GM18502 (cell line): ENCODE data around the gene TRIM22.
"Not testable (repeated sequence)": the region's sequence is repeated elsewhere in the genome, so short reads cannot be mapped to it uniquely, and the experiment has no call there.

Source experiments
- ATAC-seq: cut with Tn5 transposase; IDR thresholded peaks from one replicate; pipeline ENCODE4 v1.9.1; 2021; ENCODE audit warnings: mild to moderate bottlenecking; ENCODE audit not compliant: unreplicated experiment, poor library complexity

The TRIM22 gene, protein sequence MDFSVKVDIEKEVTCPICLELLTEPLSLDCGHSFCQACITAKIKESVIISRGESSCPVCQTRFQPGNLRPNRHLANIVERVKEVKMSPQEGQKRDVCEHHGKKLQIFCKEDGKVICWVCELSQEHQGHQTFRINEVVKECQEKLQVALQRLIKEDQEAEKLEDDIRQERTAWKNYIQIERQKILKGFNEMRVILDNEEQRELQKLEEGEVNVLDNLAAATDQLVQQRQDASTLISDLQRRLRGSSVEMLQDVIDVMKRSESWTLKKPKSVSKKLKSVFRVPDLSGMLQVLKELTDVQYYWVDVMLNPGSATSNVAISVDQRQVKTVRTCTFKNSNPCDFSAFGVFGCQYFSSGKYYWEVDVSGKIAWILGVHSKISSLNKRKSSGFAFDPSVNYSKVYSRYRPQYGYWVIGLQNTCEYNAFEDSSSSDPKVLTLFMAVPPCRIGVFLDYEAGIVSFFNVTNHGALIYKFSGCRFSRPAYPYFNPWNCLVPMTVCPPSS

DNA sequence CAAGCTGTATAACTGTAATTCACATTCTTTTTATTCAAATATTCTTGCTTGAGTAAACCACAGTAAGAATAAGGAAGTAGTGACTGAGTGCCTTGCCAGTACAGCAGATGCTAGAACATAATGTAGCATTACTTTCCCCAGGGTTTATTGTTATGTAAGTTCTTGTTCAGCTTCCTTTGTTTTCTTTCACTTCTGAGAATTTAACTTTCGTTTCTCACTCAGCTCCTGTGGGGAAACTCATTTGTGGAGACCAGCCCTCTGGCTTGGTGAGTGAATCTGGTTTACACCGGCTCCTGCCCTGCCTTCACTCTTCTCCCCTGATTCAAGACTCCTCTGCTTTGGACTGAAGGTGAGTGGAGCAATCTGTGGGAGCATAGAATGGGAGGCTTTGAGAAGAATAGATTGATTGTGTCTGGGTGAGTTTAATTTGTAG is at the start of gene TRIM22:
Gene TRIM22 (plus strand): TSS at position 240 of the 433 bp plus-strand sequence. CDS start 6,443 bp downstream, outside the sequence.
- ATAC-seq = peak; percentile 76

DNA sequence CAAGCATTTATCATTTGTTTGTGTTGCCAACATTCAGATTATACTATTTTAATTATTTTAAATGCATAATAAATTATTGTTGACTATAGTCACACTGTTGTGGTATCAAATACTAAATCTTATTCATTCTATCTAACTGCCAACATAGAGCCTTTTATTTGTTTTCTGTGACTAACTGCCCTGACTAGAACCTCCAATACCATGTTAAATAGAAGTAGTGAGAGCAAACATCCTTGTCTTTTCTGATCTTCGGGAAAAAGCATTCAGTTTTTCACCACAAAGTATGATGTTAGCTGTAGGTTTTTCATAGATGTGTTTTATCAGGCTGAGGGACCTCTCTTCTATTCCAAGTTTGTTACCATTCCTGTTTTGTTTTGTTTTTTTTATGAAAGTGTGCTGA is 49.6 kb upstream of the TRIM22 start:
- ATAC-seq = no peak

DNA sequence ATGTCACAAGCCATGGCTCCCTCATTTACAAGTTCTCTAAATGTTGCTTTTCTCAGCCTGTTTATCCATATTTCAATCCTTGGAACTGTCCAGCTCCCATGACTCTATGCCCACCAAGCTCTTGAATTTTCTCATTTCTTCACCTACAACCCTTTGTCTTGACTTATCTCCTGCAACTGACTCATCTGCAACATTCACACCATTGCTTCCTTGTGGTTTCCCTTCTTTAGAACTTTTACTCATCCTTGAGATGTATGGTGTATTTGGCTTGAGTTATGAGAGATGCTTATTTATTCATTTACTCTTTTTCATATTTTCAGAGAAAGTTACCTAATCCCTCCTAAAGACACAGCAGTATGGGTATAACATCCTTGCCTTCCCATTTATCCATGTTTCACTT is 46.0 kb upstream of the TRIM22 start:
- no peak for ATAC-seq

DNA sequence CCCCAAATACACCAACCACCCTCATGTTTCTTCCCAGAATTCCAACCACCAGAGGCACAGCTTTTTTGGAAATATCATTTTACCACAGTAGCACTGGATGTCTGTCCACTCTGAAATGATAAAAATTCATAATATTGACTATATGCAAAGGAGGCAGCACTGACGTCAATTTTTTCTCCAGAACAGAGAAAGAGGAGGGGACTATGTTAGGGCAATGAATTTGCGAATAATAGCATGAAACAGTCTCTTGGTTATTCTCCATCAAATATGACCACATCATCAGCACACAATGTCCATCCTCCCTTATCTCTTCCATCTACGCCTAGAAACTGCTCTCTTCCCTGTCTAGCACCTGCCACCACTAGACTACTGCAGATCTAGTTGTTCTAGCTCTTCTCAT is 43.5 kb upstream of the TRIM22 start:
- ATAC-seq = no peak

DNA sequence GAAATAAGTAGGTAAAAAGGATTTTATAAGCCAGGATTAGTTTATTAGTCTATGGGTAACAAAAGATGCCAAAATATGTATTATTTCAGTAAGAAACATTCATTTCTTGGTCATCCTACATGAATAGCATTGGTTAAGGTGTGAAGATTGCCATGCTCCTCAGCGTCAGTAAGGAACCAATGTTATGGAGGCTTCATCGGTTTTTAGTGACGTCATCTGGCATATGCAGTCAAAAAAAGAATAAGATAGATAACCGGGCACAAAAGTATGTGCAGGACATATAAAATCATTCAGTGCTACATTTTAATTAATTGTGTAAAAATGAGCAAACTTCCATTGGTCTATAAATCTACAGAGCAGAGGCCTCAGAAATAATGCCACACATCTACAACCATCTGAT is 34.1 kb upstream of the TRIM22 start:
- ATAC-seq = no peak

DNA sequence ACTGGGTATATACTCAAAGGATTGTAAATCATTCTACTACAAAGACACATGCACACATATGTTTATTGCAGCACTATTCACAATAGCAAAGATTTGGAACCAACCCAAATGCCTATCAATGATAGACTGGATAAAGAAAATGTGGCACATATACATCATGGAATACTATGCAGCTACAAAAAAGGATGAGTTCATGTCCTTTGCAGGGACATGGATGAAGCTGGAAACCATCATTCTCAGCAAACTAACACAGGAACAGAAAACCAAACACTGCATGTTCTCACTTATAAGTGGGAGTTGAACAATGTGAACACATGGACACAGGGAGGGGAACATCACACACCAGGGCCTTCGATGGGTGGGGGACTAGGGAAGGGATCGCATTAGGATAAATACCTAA is 32.6 kb upstream of the TRIM22 start:
- not testable (repeated sequence) for ATAC-seq

DNA sequence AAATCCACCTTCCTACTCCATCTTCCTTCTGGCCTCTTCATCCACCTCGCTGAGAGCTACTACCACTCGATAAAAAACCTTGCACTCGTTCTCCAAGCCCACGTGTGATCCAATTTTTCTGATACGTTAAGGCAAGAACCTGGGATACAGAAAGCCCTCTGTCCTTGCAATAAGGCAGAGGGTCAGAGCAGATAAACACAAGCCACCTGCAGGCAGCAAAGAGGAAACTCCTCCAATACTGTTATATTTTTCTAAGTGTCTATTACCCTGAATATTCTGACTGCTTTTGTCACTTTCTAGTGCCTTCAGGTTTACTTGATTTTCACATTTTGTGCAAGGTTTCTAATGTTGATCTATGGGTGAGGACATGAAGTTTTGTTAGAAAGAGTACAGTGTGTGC is 31.3 kb upstream of the TRIM22 start:
- ATAC-seq = no peak

DNA sequence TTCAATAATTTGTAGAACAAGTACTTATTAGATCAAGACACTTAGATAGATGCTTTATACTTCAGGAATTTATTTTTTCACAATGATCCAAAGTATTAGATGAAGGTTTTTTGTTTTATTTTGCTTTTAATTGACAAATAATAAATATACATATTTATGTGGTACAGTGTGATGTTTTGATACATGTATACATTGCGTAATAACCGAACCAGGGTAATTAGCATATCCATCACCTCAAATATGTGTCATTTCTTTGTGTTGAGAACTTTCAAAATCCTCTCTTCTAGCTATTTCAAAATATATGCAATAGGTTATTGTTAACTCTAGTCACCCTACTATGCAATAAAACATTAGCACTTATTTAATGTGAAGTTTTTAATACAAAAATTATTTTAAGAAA is 26.1 kb upstream of the TRIM22 start:
- ATAC-seq = no peak

DNA sequence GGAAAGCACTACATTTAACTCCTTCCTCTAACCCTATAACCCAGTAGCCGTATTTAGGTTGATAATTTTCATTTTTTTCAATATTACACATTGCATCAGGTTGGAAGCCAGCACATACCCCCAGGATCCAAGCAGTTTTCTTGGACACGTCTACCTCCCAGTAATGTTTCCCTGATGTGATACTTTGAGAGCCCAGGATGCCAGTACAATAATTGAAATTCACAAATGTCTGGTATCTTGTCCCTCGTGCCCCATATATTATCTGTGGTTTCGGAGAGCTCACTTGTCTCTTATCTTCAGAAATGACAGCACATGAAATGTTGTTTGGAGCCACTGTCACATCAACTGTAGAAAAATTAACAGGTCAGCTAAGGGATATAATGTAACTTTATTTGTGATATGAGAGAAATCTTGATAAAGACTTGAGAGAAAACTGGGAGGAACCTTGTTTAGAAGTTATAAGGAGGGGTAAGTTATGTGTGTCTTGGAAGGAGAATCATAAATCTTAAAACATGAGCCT is 24.5 kb upstream of the TRIM22 start:
- ATAC-seq = no peak

DNA sequence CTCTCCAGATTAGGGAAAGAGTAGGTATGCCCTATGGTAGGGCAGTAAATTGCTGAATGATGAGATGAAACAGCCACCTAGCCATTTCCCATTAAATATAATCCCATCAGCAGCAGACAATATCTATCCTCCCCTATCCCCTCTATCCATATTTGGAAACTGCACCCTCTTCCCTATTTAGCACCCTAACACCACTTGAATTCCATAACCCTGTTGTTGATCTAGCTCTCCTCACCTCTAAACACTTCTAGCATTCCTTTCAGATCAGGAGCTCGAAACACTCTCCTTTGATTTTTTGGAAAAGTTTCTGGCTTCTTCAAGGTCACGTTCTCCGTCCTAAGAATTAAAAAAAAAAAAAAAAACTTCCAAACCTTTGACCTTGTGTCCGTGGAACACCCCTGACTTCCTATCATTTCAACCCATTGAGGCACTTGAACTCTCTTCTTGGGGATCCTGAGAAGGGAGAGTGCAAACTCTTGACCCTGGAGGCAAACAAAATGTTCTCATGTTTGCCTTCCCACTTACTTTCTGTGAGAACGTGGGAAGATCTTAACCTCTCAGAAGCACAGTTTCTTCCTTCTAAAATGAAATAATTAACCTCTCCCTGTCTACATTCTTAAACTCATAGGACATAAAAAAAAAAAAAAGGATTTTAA is 23.7 kb upstream of the TRIM22 start:
- no peak for ATAC-seq

DNA sequence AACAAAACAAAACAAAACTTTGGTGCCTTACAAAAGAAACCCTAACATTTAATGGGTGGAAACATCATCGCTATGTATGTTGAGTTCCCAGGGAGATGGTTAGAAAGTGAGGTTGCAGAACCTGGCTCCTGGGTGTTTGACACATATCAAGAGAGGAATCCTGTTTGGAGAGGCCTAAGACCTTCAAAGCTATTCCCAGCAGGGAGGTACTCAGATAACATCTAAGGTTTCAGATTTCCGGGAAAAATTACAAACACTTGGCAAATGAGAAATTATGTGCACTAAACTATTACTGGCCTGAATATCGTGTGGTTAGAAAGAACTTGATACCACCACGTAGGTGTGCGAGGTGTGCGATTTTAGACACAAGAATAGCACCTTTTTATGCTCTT is 23.2 kb upstream of the TRIM22 start:
- ATAC-seq = no peak

DNA sequence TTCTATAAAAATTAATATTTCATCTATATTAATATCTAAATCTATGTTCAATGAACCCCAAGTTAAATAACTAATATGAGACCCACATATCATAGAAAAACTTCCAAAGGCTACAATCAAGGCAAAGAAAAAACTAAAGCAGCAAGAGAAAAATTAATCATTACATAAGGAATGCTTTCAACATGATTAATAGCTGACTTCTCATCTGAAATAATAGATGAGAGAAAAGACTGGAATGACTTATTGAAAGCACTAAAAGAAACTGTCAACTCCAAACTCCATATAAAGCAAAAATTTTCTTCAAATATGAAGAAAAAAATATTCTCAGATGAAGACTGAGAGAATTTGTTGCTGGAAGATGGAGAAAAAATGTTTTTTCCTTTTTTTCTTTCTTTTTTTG is 17.8 kb upstream of the TRIM22 start:
- ATAC-seq = no peak

DNA sequence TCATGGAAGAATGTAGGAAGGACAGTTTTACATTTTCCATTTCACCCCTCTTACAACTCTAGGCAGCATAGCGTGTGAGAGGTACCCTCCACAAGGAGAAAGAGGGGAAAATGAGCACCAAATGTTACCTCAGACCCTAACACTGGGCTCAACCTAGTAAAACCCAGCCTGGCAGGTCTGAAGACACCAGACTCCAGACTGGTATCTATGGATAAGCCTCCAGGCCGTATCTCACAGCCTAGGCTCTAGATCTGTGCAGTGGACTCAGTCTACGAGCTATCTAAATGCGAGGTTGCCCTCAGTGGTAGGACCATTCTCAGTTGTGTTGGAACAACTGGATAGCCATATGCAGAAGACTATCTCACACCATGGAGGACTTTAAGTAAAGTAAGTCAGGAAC is 15.2 kb upstream of the TRIM22 start:
- ATAC-seq = no peak

DNA sequence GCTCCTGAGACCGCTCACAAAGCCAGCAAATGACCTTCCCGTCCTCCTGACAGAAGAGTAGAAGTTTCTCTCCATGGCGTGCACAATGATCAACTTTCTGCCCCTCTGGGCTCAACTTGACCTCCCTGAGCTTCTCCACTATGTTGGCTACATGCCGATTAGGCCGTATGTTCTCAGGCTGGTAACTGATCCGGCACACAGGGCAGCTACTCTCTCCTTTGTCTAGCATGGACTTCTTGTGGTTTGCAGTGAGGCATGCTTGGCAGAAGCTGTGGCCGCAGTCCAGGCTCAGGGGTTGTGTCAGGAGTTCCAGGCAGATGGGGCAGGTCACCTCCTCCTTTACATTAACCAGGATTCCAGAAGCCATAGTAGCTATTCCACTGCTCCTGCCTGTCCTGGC is 9.8 kb upstream of the TRIM22 start:
- ATAC-seq = no peak

DNA sequence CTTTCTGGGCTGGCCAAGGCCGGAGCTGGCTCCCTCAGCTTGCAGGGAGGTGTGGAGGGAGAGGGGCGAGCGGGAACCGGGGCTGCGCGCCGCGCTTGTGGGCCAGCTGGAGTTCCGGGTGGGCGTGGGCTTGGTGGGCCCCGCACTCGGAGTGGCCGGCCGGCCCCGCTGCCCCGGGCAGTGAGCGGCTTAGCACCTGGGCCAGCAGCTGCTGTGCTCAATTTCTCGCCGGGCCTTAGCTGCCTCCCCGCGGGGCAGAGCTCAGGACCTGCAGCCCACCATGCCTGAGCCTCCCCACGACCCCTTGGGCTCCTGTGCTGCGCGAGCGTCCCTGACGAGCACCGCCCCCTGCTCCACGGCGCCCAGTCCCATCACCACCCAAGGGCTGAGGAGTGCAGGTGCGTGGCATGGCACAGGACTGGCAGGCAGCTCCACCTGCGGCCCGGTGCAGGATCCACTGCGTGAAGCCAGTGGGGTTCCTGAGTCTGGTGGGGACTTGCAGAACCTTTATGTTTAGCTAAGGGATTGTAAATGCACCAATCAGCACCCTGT is 6.6 kb upstream of the TRIM22 start:
- ATAC-seq = not testable (repeated sequence)

DNA sequence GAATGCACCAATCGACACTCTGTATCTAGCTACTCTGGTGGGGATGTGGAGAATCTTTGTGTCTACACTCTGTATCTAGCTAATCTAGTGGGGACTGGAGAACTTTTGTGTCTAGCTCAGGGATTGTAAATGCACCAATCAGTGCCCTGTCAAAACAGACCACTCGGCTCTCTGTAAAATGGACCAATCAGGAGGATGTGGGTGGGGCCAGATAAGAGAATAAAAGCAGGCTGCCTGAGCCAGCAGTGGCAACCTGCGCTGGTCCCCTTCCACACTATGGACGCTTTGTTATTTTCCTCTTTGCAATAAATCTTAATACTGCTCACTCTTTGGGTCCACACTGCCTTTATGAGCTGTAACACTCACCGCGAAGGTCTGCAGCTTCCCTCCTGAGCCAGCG is 6.0 kb upstream of the TRIM22 start:
- not testable (repeated sequence) for ATAC-seq

DNA sequence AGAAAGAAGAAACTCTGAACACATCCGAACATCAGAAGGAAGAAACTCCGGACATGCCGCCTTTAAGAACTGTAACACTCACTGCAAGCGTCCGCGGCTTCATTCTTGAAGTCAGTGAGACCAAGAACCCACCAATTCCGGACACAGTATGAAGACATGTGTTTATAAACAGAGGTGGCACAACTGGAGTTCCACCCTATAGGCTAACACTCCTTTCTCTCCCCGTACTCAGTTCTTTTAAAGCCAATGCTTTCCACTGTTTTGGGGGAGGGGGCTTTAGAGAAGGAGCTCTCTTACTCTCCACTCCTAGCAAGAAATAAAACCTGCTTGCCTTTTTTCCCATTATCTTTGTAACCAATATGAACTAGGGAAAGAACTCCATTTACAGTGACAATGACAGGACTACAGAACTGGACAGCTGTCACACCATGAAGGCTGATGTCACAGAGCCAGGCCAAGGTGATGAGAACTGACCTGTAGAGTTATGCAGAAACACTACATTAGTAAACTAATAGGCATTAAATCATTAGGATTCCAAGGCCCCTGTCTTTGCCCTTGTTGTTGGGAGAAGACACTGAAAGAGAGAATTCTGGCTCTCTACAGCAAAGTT is 5.4 kb upstream of the TRIM22 start:
- peak; percentile 19 for ATAC-seq

DNA sequence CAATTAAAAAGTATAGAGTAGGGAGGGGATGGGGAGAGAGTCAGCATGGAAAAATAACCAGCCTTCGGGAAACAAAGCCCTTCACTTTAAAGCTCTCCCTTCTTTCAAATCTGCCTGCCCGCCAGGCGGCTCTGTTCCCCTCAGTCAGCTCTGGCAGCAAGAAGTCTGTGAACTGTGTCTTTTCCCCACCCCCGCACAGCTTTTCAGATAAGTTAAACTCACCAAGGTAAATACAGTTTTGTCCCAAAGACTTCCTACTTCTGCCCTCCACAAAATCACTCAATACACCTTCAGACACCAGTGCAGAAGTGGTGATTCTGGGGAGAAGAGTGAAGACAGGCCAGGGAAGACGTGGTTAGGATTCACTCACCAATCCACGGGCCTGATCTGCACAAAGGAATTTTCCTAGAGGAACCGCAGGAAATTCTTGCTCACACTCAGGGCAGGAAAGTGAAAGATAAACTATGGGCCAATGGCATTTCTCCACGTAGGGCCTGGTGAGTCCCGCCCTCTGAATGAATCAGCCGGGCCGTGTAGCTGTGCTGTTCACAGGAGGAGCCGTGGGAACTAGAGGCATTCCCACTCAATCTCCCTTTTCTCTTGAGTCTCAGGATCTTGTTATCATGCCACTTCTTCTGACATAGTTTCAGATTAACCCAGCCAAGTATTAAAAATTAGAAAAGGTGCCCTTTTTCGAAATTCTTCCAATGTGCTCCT is 4.8 kb upstream of the TRIM22 start, which contains the start of gene TRIM5:
Gene TRIM5 (minus strand): TSS at position 429 of the 717 bp plus-strand sequence. CDS start 4,897 bp downstream, outside the sequence.
- peak; percentile 76 for ATAC-seq

DNA sequence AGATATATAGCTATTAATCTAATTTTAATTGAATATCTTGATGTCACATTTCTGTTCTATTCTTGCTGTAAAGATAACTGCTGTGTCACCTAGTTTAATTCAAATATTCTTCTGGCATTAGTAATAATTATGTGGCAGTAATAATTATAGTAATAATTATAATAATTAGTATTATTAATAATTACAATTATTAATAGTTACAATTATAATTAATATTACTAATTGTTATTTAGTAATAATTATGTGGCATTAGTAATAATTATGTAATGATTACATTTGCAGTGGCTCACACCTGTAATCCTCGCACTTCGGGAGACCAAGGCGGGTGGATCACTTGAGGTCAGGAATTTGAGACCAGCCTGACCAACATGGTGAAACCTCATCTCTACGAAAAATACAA is 3.2 kb upstream of the TRIM22 start:
- no peak for ATAC-seq

DNA sequence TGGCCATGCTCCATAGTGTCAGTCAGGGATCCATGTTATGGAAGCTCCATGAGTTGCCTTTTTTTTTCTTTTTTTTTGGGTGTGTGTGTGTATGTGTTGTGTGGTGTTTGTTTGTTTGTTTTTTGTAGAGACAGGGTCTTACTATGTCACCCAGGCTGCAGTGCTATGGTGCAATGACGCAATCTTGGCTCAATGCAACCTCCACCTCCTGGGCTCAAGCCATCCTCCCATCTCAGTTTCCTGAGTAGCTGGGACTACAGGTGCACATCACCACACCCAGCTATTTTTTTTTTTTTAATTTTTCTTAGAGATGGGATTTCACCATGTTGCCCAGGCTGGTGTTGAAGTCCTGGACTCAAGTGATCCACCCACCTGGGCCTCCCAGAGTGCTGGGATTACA is 1.1 kb upstream of the TRIM22 start:
- ATAC-seq = no peak
